H4 (cell line): Measurements from ENCODE around the gene PARN. TPM values are rescaled to one million over a fixed set of nuclear protein-coding genes. Genes with fewer than 3 reads are reported as not detected.
"Not testable (repeated sequence)": the region's sequence is repeated elsewhere in the genome, so short reads cannot be mapped to it uniquely, and the experiment has no call there.

Experiments used
- DNase-seq: peaks from one replicate; pipeline ENCODE4 v3.0.0-alpha.2; 2015; ENCODE audit warnings: low spot score
- total RNA-seq: library from RNA; depleted of rRNA; stranded (reverse); fragments of >200 nt; shearing (Covaris generic); gene quantifications from 2 replicates; pipeline ENCODE4 v1.2.3, GENCODE V29; 2014

The PARN gene
- total RNA-seq, 1 experiment from 2014 or later, result 32.2 TPM

DNA sequence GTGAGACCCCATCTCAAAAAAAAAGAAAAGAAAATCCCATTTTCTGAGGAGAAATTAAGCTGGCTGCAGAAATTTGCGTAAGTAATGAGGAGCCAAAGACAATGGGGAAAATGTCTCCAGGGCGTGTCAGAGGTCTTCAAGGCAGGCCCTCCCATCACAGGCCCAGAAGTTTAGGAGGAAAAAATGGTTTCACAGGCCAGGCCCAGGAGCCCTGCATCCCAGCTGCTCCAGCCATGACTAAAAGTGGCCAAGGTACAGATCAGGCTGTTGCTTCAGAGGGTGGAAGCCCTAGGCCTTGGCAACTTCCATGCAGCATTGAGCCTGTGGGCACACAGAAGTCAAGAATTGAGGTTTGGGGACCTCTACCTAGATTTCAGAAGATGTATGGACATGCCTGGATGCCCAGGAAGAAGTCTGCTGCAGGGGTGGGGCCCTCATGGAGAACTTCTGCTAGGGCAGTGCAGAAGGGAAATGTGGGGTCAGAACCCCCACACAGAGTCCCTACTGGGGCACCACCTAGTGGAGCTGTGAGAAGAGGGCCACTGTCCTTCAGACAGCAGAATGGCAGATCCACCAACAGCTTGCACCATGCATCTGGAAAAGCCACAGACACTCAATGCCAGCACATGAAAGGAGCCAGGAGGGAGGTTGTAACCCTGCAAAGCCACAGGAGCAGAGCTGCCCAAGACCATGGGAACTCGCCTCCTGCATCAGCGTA lies 55.2 kb downstream of the PARN start:
- not testable (repeated sequence) for DNase-seq

DNA sequence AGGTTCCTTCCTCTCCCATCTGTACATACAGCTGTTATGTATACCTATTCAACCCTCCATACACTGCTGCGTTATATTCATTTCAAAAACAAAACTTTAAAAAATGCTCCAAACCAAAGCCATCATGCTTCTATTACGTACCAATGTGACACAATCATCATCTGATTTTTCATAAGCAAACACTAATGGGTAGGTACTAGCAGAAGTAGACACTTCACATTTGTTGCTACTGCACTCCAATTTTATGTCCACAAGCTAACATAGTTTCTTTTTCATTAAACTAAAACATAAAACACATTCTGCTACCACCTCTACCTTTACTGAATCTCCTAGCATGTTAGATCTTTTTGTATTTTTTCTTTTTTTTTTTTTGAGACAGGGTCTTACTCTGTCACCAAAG lies 57.5 kb downstream of the PARN start:
- no peak for DNase-seq

DNA sequence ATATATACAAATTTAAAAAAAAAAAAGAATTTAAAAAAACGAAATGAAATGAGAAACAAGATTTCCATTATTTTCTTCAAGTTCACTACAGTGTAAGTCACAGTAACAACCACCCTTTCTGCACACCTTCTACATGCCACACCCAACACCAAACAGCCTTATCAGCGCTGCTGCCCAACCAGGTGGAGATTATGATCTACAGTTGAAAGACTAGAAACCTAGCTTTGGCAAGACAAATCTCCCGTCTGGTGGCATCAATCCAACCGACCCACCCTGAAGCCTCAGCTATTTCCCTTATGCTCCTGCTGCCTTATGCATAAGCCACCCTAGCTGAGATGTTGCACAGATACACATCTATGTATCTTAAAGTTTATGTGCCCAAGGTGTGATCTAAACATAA lies 60.8 kb downstream of the PARN start:
- DNase-seq, result no peak

DNA sequence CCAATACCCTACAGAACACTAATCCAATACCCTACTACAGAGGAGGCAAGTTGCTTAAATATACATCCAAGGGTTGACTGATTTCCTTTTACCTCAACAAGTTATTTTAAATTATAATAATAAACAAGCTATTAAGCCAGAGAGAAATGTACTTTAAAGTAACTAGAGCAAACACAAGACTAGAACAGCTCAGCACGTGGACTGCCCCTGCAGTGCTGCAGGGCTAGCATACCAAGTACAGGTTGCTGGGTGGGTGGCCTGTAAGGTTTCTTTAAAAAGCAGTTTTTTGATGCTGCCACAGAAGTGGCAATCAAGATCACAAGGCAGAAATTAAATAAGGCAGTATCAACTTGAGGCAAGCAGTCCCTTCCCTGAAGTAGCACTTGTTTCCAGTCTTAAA lies 63.5 kb downstream of the PARN start:
- DNase-seq, result no peak

DNA sequence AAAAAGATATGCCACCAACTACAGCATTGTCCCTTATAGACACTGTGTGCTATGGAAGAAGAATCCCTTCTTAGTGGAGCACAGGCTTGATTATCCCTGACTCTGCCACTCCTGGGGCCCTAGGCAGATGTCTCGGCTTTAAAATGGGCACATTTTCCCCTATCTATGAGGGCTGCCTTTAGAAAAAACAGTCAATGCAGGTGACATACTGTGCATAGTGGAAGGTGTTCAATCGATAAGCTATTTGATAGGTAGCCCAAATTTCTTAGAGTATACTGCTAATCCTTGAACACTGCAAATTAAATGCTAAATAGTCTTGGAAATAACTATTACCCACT lies 64.4 kb downstream of the PARN start:
- no peak for DNase-seq

DNA sequence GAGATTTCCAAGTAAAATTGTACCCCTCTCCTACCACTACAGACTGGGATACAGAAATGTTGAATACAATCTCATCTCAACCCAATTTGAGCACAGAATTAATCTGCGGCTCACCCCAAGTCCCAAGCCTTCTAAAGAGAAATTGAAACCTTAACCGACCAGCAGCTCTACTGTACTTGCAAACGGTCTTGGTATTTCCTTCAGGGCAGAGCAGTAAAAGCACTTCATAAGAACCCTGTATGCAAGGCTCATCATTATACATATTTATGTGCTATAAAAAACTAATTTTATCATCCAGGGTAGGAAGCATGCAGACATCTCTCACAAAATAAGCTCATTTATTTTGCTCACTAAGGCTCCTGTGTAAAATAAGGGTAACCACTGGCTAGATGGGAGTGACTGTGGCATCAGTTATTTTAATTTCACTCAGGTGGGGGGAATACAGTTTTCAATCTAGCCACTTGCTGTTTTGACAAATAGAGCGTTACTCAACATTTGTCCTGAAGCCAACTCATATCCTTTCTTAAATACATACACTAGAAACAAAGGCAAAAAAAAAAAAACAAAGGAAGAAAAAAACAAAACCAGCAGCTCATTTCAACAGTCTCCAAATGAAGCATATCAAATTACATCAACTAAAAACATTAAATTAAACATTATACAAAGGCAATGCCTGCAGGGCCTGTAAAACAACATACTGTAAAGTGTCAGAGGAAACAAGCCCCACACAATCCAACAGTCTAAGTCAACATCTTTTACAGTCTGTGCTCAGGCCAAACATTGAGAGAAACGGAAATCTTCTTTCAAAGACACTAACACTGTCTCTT lies 65.0 kb downstream of the PARN start:
- DNase-seq, result peak; percentile 15

DNA sequence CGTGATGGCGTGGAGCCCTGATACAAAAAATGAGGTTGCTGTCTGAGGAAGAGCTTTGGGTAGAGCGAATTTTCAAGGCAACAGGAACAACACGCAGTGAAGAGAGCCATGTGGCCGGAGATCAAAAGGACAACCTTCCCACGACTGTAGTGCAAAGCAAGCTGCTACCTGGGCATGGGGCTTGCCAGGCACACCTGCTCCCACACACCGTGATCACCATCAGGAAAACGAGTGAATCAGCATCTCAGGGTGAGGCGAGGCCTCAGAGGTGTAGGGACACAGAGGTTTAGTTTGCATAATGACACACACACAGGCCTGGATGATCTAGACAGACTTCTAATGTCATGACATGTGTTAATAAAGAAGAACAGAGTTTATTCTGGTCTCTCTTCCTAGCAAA lies 65.7 kb downstream of the PARN start:
- DNase-seq, result no peak

DNA sequence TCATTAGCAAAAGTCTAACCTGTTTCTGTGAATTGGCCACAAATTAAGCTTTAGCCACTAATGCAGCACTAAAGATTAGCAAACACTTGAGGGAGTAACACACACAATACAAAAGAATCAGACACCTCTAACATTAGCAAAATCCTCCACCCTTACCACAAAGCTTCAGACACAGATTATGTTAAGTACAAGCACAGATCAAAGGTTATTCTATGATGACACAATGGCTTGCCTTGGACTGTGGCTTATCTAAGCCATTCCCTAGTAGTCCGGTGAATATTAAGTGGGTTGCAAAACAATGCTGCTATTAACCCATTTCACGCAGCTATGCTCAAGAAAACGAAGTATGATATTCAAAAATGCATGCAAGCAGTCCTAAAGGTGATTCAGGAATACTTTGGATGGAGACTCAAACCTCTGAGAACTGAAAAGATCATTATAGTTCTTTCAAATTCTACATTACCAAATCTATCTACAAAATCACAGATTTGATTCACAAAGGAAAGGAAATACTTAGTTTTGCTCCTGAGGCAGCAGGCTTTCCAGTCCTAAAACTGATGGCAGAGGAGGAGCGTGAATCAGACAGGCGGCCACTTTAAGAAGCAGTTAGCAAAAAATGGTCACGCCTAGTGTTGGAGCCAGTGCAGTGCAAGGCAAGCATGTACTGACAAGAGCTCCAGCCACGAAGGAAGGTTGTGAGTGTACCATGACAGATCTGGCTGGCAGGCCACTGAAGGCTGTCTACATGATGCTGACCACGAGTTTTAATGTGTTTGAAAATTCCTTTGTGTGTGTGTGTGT lies 67.2 kb downstream of the PARN start:
- peak; percentile 2 for DNase-seq

DNA sequence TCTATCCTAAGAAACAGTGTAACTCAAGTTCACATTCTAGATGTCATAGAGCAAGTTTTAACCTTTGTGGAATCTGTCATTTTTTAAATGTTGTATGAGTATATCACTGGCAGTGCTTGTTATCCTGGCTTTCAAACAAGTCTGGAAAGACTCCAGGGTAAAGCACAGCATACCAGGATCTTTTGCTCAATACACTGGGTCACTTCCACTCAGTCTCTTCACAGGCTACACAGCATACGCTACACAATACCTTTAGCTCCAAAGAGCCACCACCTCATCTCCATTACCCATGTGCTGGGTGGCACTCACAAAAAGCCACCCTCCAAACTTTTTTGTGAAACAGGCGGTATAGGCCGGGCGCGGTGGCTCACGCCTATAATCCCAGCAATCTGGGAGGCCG lies 69.5 kb downstream of the PARN start:
- no peak for DNase-seq

DNA sequence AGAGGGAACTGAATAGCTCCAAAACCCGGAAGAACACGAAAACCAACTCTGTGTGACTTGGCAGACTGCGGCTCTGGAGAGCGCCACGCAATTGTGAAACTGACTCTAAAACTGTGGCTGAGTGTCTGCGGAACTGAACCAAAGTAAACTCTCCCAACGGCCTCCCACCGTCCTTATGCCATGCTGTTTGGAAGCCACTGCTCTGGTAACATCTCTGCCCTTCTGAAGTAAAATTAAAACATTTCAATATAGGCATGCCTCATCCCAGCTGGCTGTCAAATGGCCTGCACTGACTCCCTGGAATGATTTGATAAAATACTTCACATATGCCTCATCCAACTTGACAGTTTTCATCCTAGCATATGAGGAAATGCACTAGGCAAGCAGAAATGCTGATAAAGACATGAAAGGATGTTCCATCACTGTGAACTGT lies 70.2 kb downstream of the PARN start:
- no peak for DNase-seq

DNA sequence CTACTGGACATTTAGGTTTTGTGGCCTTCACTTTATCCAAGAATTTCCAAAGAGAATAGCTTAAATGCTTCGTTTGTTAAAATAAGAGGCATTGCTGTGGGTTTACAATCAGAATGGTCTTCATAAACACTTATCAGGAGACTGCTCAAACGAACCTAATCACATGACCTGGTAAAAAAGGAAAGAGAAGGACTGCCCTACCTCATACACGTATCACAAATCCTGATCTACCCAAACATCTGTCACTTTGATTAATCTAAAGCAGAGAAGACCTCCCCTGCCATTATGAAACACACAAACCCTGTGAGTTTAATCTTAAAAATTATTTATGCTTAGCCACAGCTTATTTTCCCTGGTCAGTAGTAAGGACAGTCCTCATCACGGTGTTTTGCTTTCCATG lies 76.6 kb downstream of the PARN start:
- no peak for DNase-seq

DNA sequence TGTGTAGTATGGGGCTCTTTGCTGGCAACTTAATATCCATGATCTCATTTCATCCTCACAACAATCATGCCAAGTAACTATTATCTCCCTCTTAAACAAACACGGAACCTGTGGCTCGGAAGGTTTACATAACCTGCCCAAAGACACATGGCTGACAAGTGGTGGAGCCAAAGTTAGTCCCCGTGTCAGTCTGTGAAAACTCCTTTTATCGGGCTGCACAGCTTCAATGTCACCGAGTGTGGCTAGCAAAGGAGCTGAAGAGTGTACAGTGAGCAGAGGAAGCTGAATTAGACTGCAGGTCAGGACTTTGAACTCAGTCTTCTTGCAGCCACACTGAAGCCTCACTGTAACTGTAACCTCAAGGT lies 80.3 kb downstream of the PARN start:
- no peak for DNase-seq

DNA sequence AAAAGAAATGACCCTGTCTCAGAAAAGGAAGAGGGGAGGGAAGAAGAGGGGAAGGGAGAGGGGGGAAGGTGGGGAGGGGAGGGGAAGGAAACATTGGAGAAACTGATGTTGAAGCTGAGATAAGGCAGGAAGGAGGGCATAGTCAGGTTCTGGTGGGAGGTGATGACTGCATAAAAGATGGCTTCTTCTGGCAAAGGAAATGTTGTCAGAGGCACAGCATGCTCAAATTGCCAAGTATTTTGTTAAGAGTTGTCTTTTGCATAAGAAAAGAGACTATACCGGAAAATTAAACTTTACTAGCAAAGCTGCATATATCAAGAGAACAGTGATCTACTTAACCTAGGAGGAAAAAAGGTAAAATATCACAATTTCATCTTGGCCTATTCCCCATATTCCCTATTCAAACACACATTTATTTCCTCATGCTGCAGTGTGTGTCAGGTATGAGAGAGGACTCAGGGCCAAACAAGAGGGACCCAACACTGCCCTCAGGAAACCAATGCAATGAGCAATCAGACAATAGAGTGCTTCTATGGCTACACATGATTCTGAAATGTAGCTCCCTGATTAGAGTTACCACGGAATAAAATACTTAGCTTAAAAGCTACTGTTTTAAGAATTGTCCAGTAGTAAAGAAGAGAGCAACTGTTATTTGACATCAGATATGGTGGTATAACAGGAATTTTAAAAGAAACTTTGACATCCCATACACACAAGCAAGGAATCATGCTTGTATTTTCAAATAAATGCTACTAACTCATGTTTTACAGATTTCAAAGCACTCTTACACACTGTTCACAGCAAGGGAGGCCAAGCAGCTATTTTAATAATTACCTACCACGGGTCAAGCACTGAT lies 80.9 kb downstream of the PARN start:
- DNase-seq, result no peak

DNA sequence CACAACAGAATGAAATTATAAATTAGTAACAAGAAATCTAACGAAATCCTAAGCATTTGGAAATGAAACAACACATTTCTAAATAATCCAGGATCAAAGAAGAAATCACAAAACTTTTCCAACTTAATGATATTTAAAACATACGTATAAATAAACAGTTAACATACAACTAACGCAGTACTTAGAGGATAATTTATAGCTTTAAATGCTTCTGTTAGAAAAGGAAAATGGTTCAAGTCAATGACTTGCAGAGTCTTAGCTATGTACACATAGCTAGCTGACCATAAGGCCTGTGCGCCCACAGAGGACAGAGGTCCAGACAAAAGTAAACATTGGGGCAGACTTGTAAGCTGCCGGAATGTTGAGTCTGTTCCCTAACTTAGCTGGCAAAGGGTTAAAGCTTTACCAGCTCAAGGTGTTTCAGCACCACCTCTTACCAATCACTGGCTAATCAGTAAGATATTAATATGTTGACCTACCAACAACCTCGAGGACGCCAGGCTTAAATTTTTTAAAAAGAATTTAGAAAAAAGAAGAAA lies 84.6 kb downstream of the PARN start:
- no peak for DNase-seq

DNA sequence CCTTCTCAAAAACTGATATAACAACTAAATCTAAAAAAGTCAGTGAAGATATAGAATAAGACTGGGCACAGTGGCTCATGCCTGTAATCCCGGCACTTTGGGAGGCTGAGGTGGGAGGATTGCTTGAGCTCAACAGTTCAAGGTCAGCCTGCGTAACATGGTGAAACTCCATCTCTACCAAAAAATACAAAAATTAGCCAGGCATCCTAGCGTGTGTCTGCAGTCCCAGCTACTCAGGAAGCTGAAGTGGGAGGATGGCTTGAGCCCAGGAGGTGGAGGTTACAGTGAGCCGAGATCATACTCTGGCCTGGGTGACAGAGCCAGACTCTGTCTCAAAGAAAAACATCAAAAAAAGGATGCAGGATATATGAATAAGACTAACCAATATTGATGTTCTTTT lies 85.2 kb downstream of the PARN start:
- not testable (repeated sequence) for DNase-seq

DNA sequence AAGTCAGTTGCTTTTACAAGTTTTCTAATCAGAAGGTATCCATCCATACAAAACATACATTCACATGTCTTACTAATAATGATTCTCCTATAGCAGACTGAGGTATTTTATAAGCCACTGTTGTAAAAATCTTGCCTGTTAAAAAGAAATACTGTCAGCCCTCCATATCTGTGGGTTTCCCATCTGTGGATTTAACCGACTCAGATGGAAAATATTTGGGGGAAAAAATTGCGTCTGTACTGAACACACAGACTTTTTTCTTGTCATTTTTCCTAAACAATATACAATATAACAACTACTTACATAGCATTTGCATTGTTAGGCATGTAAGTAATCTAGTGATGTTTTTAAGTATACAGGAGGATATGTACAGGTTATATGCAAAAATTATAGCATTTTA lies 90.4 kb downstream of the PARN start:
- no peak for DNase-seq

DNA sequence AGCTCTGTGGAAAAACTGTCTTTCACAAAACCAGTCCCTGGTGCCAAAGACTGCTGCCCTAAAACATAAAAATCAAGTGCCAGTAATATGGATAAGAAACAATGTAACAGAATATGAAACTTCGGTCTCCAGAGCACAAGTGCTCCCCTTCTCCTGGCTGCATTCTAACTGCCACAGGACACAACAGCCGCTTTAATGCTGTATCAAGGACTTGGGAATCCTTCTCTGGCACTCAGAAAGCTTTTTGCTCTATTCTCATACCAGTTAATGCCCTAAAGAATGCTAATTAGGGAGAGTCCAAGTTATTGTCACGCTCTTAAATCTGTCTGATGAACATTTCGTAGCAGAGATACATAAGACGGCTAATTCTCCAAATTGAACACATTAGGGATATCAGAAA lies 90.9 kb downstream of the PARN start:
- no peak for DNase-seq

DNA sequence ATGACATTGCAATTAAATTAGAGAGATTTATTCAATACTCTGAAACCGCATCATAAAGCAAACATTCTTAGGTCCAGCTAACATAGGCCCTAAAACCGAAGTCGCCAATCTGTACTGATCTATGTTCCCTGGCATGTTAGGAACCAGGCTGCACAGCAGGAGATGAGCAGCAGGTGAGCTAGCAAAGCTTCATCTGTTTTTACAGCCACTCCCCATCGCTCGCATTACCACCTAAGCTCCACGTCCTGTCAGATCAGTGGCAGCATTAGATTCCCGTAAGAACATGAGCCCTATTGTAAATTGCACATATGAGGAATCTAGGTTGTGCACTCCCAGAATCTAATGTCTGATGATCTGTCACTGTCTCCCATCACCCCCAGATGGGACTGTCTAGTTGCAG lies 91.5 kb downstream of the PARN start:
- no peak for DNase-seq

DNA sequence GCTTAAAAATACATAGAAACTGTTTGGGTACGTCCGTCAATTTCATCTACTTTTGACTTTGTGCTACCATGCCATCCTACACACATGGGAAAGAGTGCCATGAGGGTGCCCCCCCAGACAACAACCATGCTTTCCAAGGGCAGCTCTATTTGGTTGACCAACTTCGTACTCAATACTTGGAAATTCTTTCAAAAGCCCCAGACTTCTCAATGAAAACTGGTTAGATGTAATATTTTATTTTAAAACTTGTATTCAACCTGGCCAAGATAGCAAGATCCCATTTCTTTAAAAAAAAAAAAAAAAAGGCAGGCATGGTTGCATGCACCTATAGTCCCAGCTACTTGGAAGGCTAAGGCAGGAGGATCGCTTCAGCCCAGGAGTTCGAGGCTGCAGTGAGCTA lies 98.4 kb downstream of the PARN start:
- no peak for DNase-seq

DNA sequence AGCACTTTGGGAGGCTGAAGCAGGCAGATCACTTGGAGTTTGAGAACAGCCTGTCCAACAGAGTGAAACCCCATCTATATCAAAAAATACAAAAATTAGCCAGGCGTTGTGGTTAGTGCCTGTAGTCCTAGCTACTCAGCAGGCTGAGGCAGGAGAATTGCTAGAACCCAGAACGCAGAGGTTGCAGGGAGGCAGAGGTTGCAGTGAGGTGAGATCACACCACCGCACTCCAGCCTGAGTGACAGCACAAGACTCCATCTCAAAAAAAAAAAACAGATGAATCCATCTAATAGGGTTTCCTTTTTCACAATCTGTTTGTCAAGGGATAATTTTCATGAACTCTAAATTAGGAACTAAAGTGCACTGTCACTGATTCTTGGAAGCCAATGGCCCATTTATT lies 99.0 kb downstream of the PARN start:
- no peak for DNase-seq

DNA sequence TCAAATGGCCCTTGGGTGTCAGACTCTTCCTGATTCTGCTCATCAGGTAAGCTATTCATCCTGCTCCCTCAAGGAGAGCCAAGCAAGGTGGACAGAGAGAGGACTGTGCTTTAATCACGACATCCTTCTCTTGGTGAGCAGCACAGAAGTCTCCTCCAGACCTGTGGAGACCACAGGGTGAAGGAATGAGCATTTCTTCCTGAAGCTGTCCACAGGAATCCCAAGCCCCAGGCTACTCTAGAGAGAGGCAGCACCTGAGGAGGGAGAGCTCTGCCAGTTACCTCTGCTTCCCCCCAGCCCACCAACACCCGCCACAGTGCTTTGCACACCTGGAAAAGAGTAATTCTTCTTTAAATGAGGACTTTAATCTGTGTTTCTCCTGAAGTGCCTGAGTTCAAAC lies 100.0 kb downstream of the PARN start:
- DNase-seq, result no peak
